ENCODE measurements around the gene CALML6.

CALML6 gene

DNA sequence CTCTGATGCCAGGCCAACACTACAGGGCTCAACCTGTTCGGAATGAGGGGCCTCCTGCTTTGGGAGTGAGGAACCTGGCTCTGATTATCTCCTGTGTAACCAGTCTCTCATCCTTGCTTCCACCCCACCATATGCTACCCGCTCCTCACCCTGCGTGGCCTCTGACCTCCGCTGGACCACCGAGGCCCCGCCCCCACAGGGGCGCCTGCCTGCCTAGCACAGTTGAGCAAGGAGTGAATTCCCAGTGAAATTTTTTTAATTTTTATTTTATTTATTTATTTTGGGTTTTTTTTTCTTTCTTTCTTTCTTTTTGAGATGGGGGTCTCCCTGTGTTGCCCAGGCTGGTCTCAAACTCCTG is 22.3 kb upstream of the CALML6 start:
- no peak for DNase-seq

DNA sequence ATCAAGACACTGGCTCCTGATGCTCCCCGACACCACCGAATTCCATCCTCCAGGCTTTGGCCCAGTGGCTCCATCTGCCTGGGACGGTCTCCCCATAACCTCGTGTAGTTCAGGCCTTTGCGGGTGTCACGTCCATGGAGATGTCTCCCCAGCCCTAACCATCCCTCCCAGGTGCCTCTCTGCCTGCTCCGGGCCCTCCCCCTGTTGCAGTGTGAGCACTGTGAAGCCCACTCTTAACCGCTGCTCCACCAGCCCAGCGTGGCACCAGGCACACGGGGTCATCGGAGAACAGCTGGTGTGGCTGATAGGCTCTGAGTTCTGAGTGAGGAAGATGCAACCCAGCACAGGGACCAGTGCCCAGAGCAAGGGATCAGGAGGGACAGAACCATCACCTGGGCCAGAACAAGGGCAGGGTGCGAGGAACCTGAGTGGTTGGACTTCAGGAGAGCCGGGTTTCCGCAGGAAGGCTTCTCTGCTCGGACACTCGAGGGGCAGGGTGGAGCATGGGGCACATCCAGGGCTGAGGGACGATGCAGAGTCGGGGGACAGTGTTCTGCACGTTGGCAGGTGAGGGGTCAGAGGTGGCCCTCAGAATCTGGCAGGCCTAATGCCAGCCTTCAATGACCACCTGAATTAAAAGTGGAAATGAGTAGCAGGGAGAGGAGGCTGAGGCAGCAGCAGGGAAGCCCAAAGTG is 21.6 kb upstream of the CALML6 start:
- DNase-seq = no peak

DNA sequence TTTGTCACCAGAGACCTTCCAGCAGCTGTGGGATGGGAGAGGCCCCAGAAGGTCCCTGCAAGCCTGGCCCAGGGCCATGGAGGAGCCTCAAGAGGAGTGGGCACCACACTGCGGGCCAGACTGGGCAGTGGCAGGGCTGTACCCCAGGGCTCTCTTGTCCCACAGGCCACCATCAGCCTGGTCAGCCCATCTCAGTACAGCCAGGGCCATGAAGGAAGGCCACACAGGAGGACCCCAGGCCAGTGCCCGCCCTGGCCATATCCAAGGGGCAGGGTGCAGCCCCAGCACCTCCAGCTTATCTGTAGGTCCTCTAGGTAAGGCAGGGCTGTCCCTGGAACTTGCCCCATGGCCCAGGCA is 21.1 kb upstream of the CALML6 start:
- no peak for DNase-seq

DNA sequence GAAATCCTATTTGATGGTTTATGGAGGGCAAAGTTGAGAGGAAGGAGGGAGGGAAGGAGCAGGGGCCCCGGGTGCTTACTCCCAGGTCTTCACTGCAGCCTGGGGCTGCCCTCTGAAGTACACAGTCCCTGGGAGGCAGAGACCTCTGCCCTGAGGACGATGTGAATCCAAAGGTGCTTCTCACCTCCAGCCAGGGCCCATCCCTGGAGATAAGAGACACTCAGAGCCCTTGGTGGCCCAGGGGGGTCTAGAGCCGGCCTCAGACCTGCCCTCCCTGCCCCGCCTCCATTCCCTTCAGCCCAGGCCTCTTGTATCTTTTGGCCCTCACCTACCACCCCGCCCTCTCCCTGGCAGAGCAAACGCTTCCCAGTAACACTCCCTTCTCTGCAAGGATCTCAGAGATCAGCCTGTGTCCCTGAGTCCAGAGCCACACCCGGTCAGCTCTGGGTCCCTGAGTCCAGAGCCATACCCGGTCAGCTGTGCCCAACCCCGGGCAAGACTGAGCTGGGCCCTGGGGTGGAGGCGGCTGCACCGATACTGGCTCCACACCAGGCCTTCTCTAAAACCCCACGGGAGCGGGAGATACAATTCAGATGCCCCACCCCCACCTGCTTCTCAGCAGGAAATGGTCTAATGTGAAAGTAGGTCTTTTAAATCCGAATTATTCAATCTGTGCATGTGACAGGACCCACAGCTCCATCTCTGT is 20.6 kb upstream of the CALML6 start:
- DNase-seq = no peak

DNA sequence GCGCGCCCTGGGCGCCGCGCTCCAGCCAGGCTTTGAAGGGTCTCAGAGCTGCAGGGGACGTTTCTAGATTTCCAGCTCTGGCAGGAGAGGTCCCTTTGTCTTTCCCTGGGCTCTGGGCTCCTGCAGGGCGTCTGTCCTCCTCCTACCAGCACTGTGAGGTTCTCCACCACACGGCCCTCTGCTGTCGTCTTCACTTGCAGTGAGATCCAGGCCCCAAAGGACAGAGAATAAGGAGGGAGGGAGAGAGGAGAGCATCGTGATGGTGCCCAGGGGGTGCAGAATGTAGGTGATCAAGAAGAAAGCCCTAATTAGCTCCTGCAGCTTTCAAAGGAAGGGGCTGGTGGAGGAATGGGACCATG is 20.0 kb upstream of the CALML6 start:
- DNase-seq = no peak

DNA sequence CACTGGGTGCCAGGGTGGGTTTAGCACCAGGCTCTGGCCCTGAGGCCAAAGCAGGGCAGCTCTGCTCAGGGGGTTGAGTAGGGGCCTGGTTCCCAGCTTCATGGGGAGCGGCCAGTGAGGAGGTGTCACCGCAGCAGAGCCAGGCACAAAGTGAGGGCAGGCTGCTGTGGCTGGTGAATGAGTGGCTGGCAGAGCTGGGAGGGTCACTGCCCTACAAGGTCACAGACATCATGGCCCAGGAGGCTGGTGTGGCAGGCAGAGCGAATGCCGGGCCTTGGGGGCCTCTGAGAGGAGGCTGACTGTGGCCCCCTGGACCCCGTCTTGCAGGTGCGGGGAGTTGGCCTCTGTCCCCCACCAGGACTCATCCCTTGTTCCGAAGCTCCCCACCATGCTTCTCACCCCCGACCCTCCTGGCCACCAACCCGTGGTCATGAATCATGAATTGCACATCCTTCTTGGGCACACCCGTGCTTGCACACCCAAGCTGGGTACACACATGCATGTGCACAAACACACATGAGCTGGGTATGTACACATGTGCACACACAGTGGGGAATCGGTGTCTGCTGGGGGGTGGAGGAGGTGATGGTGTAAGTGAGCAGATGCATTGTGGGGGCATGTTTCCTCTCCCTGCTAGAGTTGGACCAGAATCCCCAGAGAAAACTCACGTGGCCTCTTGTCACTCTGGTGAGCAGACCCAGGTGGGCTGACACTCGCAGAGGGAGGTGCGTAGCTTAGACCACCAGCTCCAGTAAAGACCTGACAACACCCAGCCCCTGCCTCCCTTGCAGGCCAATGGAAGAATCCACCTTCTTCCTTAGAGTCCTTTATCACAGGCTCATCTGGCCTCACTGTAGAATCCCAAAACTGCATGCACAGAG is 19.4 kb upstream of the CALML6 start:
- no peak for DNase-seq

DNA sequence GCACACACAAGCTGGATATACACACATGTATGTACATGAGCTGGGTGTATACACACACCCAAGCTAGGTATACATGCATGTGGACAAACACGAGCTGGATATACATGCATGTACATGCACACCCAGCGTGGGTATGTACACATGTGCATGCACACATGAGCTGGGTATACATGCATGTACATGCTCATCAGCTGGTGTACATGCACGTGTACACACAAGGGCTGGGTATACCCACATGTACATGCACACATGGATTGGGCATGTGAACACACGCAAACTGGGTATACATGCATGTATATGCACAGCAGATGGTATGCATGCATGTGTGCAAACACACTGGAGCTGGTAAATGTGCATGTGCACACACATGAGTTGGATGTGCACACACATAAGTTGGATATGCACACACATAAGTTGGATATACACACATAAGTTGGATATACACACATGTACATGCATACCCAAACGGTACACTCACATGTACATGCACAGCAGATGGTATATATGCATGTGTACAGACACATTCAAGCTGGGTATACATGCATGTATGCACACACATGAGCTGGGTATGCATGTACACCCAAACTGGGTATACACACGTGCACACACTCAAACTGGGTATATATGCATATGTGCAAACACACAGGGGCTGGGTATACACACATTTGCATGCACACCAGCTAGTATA is 16.7 kb upstream of the CALML6 start:
- no peak for DNase-seq

DNA sequence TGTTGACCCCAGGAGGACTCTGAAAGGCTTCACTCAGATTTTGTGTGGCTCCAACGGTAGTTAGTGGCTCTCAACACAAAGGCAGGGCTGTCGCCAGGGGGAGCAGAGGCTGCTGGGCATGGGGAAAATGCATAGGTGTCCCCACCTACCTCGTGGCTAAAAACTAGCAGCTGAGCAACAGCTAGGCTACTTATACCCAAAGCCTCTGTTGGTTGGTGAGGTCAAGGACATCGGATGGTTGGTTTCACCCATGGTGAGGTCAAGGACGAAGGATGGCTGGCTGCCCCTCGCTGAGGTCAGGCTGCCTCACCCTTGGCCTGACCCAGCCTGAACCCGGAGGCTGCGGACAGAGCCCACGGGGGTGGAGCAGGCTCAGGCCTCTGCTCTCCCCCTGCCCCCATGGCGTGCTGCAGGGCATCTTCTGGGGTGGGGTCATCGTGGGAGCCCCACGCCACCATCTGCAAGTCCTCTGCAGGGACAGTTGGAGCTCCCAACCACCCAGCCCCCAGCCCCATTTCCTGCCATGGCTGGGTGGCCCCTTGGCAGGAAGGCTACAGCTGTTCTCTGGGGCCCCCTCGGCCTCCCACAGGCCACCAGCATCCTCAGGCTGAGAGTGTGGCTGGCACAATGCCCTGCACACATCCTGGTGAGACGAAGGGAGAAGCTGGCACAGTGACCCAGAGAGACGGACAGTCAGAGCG is 15.6 kb upstream of the CALML6 start:
- no peak for DNase-seq

DNA sequence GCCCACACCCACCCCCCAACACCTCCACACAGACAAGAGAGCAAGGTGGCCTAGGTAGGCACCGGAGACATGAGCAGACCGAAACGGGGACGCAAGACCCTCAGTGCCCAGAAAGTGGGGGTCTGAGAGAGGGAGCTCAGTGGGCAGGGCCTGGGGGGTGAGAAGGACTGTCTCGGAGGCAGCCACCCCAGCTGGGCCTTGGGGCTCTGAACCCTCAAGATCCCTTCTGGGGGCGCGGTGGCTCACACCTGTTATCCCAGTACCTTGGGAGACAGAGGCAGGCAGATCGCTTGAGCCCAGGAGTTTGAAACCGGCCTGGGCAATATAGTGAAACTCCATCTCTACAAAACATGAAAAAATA is 15.1 kb upstream of the CALML6 start:
- DNase-seq = no peak

DNA sequence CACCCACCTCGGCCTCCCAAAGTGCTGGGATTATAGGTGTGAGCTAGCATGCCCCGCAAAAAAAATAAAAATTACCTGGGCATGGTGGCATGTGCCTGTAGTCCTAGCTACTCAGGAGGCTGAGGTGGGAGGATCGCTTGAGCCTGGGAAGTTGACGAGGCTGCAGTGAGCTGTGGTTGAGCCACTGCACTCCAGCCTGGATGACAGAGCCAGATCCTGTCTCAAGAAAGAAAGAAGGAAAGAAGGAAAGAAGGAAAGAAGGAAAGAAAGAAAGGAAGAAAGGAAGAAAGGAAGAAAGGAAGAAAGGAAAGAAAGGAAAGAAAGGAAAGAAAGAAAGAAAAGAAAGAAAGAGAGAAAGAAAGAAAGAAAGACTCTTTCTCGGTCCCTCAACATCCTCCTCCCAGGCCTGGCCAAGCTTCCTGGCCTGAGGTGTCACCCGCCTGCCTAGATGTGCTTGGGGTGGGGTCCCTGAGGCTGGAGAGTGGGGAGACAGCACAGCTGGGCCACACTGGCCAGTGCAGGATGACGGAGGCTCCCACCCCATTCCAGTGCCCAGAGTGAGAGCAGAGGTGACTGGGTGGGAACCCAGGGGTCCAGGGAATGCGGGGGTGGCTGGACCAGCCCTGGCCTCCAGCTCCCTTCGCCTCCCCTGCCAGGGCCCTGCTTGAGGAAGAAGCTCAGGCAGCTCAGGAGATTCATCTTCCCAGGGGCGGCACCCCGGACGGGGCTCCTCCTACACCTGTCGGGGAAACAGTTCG is 14.0 kb upstream of the CALML6 start:
- DNase-seq = no peak

DNA sequence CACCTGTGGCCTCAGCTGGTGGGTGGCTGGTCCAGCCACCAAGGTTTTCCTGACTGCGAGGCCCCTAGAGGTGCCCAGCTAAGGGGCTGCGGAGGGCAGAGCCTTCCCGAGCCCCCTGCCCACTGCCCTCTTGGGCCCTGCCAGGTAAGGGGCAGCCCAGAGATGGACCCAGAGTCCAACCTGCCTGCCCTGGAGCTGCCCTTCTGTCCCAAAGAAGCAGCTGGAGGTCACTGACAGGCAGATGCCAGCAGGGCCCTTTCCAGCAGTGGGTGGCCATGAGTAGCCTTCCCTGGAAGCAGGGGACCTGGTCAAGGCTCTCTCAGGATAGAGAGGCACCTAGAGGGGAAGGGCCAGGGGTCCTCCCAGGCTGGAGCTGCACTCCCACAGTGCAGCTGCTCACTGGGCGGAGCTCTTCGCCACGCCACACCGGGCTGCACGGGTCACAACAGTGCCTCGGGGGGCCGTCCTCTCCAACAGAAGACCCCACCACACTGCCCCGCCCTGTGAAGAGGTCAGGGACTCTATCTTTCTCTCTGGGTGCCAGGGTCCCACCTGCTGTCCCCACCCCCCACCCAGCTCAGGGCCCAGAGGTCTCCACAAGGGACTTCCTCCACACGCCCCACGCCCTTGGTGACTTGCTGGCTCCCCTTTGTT is 13.3 kb upstream of the CALML6 start:
- DNase-seq = no peak

DNA sequence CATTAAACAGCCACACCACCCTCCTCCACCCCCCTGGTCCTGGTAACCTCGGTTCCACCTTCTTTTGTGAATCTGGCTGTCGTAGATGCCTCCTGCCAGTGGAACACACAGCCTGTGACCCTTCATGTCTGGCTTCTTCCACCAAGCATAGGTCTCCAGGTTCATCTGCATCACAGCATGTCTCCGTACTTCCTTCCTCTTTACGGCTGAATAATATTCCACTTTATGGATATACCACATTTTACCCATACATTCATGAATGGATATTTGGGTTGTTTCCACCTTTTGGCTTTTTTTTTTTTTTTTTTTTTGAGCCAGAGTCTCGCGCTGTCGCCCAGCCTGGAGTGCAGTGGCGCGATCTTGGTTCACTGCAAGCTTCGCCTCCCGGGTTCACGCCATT is 11.8 kb upstream of the CALML6 start:
- no peak for DNase-seq

DNA sequence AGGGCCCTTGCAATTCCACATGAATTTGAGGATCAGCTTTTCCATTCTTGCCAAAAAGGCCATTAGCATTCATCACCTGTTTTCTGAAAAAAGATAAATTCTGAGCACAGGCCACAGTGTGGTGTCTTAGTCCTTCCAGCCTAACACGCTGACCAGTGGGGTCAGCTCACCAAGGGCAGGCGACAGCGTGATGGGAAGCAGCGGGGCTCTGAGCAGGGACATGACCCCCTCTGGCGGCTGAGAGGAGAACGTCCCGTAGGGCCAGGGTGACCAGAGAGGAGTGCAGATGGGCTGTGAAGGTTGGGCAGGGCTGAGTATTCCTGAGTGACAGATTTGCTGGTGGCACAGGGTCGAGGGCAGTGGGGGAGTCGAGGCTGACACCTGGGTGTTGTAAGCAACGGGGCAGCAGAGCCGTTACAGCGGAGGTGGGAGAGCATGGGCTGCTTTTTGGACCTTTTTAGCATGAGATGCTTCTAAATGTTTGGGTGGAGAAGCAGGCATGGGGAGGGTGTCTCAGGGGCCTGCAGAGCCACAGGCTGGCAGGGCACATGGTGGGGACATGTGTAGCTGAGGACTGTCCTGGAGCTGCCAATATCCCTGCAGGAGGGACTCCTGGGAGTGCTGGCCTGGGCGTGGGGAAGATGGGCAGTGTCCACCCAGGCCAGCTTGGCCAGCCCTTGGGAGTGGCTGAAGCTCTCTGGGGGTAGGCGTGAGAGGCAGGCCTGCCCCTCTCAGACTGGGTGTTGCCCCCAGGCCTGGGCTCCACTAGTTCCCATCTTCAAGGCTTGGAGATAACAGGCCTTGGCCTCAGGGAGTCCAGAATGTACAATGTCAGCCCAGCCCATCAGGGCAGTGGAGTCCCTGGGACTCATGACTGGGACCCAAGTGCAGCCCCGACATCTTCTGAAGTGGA is 8.6 kb upstream of the CALML6 start:
- peak; percentile 97 for DNase-seq

DNA sequence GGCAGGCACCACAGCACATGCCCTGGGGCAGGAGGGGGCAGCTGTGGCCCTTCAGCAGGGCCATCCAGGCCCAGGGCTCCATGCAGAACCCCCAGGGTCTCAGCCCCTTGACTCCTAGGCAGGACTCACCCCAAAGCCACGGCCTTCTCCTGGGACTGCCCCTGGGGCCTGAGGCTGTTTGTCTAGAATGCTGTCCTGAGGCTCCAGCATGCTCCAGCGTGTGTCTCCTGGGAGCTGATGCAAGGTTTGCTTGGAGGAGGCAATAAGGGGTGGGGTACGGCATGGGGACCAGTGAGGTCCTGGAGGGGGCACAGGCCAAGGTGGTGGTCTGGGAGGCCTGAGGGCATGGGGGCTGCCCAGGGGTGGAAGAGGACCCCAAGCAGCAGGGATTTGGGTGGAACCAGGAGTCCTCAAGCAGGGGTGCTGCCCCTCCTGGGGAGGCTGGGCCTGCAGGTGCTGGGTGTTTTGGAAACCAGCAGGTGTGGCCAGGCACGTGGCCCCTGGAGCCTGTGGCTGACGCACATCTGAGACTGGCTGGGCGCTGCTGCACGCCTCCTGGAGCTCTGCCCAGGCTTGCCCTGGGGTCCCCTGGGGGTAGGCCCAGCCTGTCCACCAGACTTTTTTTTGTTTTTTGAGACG is 7.8 kb upstream of the CALML6 start:
- no peak for DNase-seq

DNA sequence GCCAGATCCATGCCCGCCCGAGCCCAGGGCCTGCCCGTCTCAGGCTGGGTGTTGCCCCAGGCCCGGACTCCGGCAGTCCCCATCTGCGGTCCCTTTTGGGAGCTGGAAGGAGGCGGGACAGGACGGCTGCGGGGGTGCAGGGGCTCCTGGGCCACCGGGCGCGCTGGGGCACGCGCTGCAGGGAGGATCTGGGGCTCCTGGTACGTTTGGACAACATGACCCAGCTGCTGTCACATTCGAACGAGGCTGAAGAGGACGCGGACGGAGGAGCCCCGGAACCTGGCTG is 6.6 kb upstream of the CALML6 start:
- DNase-seq = no peak

DNA sequence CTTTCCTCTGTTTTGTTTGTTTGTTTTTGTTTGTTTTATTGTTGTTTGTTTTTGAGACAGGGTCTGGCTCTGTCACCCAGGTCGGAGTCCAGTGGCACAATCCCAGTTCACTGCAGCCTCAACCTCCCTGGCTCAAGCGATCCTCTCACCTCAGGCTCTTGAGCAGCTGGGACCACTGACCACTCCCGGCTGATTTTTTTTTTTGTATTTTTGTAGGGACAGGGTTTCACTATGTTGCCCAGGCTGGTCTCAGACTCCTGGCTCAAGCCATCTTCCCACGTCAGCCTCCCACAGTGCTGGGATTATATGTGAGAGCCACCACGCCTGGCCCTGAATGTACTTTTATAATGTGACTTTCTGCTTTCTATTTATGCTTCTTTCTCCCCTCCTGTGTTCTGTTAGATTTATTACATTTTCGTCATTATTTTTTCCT is 5.0 kb upstream of the CALML6 start:
- DNase-seq = no peak

DNA sequence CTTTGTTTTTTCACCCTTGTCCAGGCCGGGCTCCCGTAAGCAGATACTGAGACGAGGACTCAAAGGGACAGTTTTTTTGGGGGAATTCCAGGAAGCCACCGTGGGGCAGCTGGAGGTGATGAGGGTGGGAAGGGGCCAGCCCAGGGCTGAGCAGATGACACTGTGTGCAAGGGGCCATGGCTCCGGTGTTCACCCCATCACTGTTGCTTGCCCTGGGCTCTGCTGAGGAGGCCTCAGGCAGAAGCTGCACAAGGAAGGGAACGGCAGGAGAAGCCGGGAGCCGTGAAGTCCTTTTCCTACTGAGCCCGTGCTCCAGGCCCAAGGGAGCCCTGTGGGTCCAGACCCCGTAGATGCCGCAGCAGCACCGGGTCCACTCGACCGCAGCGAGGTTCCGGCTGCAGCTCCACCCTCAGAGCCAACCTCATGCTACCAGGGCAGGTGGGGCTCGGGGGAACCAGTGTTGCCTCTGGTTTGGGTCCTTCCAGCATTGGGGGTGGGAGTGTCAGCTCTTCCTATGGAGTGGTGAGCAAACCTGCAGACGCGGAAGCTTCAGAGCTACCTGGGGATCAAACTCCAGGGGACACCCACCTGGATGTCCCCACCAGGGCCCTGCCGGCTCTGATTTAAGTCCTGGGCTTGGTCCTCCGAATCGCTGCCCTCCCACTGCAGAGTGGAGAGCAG is 4.3 kb upstream of the CALML6 start:
- no peak for DNase-seq

DNA sequence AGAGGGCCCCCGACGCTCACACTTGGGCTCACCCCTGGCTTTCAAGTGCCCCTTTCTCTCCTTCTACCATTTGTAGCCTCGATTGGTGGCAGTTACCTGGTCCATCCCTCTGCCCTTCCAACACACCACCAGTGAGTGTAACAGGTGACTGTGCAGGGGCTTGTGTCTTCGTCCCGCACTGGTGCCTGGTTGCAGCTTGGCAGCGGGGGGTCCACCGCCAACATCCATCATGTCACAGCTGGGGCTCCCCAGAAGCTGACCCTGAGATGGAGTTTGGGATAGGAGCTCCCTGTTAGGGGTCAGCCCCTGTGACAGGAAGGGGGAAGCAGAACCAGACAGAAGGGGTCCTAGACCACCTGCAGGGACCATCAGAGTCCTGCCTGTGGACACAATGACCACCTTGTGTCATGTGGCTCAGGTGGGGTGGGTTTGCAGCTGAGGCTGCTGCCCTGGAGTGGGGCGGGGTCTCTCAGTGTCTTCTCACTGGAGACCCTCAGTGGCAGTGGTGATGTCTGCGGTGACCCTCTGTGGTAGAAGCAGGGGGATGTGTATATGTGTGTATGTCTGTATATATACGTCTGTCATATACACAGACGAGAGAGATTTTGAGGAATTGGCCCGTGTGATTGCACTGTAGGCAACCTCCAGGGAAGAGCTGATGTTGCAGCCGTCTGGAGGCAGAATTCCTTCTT is 3.6 kb upstream of the CALML6 start:
- DNase-seq = no peak
